B cell (primary cell): ENCODE results near the gene XYLT1.

Source experiments
- CTCF ChIP-seq: fragments of 200-600 bp; IDR thresholded peaks from one replicate; pipeline ENCODE4 v1.8.0; 2022; ENCODE audit warnings: antibody characterized with exemption, mild to moderate bottlenecking
- EZH2 ChIP-seq: IDR thresholded peaks from 2 replicates; pipeline ENCODE4 v1.6.1; 2012; ENCODE audit warnings: borderline replicate concordance, low read depth, mild to moderate bottlenecking, moderate library complexity, low read length; ENCODE audit not compliant: insufficient read depth, poor library complexity, severe bottlenecking

- TF ChIP-seq CTCF (no peak), EZH2 (no peak)
Measured at GRCh38 chr16:17380613-17381012, 90.1 kb downstream of the XYLT1 start.
